WI38 (cell line): ENCODE results near the gene GALNT2.

ENCODE experiments used
- H3K4me3 ChIP-seq: 2 replicates; pipeline ENCODE4 v1.5.1; 2011; ENCODE audit warnings: low read depth, mild to moderate bottlenecking, control low read depth, low read length
- TF ChIP-seq, protein P1 (sequence below): IDR thresholded peaks from 2 replicates; pipeline ENCODE4 v1.5.1; 2012; ENCODE audit warnings: low read depth, mild to moderate bottlenecking, control low read depth, low read length

Gene GALNT2

DNA sequence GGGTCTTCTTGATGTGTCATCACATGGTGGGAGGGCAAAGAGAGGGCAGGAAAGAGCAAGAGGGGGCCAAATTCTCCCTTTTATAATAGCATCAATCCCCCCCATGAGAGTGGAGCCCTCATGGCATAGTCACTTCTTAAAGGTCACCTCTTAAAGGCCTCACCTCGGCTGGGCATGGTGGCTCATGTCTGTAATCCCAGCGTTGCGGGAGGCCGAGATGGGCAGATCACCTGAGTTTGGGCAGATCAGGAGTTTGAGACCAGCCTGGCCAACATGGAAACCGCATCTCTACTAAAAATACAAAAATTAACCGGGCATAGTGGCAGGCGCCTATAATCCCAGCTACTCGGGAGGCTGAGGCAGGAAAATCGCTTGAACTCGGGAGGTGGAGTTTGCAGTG, 189.0 kb downstream of the GALNT2 start:
- TF ChIP-seq, protein P1, sequence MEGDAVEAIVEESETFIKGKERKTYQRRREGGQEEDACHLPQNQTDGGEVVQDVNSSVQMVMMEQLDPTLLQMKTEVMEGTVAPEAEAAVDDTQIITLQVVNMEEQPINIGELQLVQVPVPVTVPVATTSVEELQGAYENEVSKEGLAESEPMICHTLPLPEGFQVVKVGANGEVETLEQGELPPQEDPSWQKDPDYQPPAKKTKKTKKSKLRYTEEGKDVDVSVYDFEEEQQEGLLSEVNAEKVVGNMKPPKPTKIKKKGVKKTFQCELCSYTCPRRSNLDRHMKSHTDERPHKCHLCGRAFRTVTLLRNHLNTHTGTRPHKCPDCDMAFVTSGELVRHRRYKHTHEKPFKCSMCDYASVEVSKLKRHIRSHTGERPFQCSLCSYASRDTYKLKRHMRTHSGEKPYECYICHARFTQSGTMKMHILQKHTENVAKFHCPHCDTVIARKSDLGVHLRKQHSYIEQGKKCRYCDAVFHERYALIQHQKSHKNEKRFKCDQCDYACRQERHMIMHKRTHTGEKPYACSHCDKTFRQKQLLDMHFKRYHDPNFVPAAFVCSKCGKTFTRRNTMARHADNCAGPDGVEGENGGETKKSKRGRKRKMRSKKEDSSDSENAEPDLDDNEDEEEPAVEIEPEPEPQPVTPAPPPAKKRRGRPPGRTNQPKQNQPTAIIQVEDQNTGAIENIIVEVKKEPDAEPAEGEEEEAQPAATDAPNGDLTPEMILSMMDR: no peak
- no peak overlapping the region for H3K4me3 ChIP-seq

DNA sequence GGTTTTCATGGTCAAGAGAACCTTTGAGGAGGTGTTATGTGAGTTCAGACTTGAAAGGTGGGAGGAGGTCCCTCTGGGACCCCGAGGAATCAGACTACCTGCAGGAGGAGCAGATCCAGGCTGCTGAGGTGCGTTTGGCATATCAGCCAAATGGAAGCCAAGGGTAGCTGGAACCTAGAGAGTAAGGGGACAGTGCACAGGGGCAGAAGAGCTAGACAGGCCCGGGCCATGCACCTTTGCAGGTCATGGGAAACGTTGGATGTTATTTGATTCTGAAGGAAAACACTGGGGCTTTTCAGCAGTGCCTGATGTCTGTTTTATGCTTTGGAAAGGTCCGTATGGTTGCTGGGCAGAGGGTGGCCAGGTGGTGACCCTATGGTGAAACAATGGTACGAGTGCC, 189.9 kb downstream of the GALNT2 start:
- H3K4me3 ChIP-seq: no peak overlapping the region
- TF ChIP-seq, protein P1: no peak

DNA sequence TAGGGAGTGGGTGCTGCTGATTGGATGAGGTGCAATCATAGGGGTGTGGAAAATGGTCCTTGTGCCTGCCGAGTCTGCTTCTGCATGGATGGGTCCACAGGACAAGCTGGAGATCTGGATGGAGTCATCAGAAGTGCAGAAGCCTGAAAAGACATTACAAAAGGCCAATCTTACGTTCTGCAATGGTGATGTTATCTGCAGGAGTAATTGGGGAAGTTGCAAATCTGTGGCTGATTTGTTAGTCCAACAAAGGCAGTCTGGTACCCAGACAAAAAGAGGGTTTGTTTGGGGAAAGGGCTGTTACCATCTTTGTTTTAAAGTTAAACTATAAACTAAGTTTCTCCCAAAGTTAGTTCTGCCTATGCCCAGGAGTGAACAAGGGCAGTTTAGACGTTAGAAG, 192.6 kb downstream of the GALNT2 start:
- no peak overlapping the region for H3K4me3 ChIP-seq
- TF ChIP-seq, protein P1: no peak

DNA sequence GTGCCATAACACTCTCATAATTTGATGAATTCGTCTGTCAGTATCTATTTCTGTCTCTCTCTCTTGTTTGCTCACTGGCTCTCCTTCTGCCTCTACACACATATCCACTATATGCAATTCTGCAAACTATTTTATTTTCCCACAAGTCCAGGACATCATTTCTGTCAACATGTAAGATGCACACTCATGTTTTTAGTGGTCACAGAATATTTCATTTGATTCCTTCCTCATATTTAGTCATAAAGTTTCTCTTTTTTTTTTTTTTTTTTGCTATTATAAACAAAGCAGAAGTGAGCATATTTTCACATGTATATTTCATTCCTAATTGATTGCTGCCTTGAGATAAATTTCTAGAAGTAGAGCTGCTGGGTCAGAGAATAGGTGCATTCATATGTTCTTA, 193.8 kb downstream of the GALNT2 start:
- no peak overlapping the region for H3K4me3 ChIP-seq
- TF ChIP-seq, protein P1: no peak

DNA sequence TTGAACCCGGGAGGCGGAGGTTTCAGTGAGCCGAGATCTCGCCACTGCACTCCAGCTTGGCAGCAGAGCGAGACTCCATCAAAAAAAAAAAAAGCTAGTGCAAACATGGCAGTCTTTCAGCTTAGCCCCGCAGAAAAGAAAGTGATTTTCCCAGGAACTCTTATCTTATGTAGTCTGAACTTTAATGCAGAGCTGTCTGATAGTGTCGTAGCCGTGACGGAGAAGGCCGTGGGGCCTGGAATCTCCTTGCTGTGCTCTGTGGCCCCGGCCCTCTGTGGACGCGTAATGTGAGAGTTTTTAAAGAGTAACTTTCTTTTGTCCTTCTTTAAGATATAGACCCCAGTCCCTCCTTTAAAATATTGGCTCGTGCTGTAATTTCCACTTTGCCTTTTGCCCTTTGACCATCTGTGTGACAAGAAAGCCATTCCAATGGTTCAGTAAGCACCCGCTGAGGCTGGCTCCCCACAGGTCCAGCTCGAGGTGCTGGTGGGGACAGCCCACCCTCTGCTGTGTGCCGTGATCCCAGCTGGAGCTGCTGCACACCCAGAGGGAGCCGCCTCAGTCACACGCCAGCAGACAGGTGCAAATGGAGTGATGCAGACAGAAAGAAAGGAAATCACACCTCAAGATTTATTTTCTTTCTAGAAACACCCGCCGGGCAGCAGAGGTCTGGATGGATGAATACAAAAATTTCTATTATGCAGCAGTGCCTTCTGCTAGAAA, 195.1 kb downstream of the GALNT2 start:
- H3K4me3 ChIP-seq: no peak overlapping the region
- TF ChIP-seq, protein P1: no peak

DNA sequence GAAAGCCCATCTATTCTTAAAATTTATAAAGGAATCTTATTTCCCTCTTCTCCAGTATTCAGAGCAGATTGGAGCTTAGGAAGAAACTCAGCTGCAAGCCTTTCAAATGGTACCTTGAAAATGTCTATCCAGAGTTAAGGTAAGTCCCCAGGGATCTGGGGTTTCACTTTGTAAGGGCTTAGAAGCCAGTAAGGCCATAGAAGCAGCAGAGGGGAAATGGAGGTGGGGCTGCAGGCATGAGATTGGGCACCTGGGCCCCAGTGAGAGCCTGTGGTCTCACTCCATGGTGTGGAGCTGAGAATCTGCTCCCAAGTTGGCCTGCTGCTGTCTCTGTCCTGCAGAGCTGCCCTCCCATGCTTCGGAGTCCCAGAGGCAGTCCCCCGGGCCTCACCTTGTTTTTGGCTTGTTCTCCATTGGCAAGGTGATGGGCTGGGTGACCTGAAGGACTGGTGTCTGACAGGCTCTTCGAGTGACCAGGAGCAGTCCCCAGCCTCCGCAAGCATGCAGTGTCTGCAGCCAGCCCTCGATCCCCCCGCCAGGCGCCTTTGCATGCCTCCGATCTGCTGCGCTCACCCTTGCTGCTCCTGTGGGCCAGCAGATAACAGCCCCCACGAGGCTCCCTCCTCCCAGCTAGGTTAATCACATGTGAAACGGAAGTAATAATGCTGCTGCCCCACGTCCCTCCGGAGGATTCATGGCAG, 196.0 kb downstream of the GALNT2 start:
- no peak overlapping the region for H3K4me3 ChIP-seq
- TF ChIP-seq, protein P1: no peak

DNA sequence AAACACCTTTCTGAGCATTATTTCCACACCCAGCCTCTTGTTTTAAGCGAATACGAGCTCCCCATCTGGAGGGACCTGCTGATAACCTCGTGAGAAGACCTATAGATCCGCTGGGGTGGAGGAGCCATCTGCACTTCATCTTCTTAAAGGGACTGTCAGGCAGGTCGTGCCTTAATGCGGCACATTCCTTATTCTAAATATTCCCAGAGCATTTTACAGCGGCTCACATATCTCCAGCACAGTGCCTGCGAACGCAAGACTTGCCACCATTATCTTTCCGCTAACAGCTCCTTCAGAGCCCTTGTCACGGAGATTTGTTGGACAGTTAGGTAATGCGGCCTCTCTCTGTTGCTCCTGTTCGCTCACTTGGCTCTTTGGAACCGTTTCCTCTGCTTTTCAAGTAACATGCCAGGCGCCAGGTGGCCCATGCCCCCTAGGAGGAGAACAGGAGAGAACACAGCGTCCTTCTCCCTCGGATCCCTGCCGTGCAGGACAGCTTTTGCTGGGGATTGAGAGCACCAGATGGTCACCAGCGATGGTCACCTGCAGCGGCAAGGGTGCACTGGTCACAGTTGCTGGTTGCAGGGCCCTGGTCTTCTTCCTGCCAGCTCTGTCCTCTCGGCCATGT, 196.6 kb downstream of the GALNT2 start:
- TF ChIP-seq, protein P1: no peak

More for the DNA sequence above, 196.6 kb downstream of the GALNT2 start:
- H3K4me3 ChIP-seq: no peak overlapping the region
